Fibroblast of lung (primary cell): Measurements from ENCODE around the gene DAGLB.

ENCODE experiments used
- CTCF ChIP-seq, 2 donors: IDR thresholded peaks in 1 of 2; conservative IDR thresholded peaks in 1 of 2; 1 replicate in 1 of 2; 2 replicates in 1 of 2; pipeline ENCODE4 v1.5.1; 2011 to 2012; ENCODE audit warnings: low read length in 2 of 2, control low read depth in 1 of 2, inconsistent platforms in 1 of 2, low read depth in 1 of 2, mild to moderate bottlenecking in 1 of 2
- EZH2 ChIP-seq: IDR thresholded peaks from 2 replicates; pipeline ENCODE4 v1.5.1; 2012; ENCODE audit warnings: low read length, control low read depth, mild to moderate bottlenecking; ENCODE audit errors: missing control alignments

GRCh38 chr7:6480323-6480660, 32.5 kb upstream of the DAGLB start:
- TF ChIP-seq CTCF (conservative IDR thresholded peaks at IDR 0.05 in 1 of 2, IDR thresholded peaks at IDR 0.05 in 1 of 2; ENCODE audit: low read depth in 1 of 2, low read length in 2 of 2), result no peak
- TF ChIP-seq EZH2, result no peak
